HepG2 (cell line): ENCODE results near the gene CHCHD1. TPM values are rescaled to one million over a fixed set of nuclear protein-coding genes. Genes with fewer than 3 reads are reported as not detected.

Source experiments
- ATAC-seq: fragments of 200-7000 bp; cut with Tn5 transposase; 3 replicates; pipeline ENCODE4 v1.9.1; 2020; ENCODE audit warnings: mild to moderate bottlenecking, moderate library complexity
- BruUV-seq: library from RNA; stranded (reverse); fragments of 400-500 nt; replicated peaks from 2 replicates; lab custom pipeline; 2021; lab: Mats Ljungman, UMichigan
- CTCF ChIA-PET: fragments of 300-600 bp; formaldehyde crosslinking; extraction: SDS; loops from one replicate; lab custom pipeline; 2021; ENCODE audit warnings: low total read pairs, inconsistent platforms, low intra/inter-chr PET ratio; lab: Yijun Ruan, JAX
- POLR2A ChIA-PET: fragments of 350-600 bp; sonication (Branson Sonifier 250); formaldehyde crosslinking; loops from one replicate; lab custom pipeline; 2020; ENCODE audit warnings: antibody characterized with exemption, inconsistent platforms; lab: Yijun Ruan, JAX
- DNase-seq: peaks from one replicate; pipeline ENCODE4 v3.0.0-alpha.2; 2015; ENCODE audit warnings: low spot score
- FAIRE-seq: peaks from 3 replicates; lab custom pipeline; 2011; peaks lifted over from hg19 to GRCh38; lab: Jason Lieb, UNC
- H2AFZ ChIP-seq: one replicate; pipeline ENCODE4 v1.6.1; 2011; ENCODE audit warnings: low read length, inconsistent platforms
- H3K27ac ChIP-seq: fragments of 300-600 bp; 3 replicates; pipeline ENCODE4 v1.8.0; 2011; ENCODE audit warnings: mixed run types, mild to moderate bottlenecking, mixed read lengths, low read length, inconsistent platforms; ENCODE audit not compliant: insufficient read depth; ENCODE audit errors: extremely low read length
- H3K27me3 ChIP-seq, 2 experiments: fragments of 200-600 bp in 1 of 2; 2 replicates in 1 of 2; 3 replicates in 1 of 2; pipeline versions ENCODE4 v1.6.0 to v1.8.0; 2011; ENCODE audit warnings: low read length in 2 of 2, mild to moderate bottlenecking in 2 of 2, moderate library complexity in 2 of 2, inconsistent platforms in 1 of 2; ENCODE audit not compliant: insufficient read depth in 2 of 2, control insufficient read depth in 1 of 2
- H3K36me3 ChIP-seq, 2 experiments: fragments of 200-600 bp in 1 of 2; replicated peaks in 1 of 2; 2 replicates in 1 of 2; 3 replicates in 1 of 2; pipeline versions ENCODE4 v1.5.1 to v1.8.0; 2011; ENCODE audit warnings: low read length in 2 of 2, inconsistent platforms in 1 of 2; ENCODE audit not compliant: insufficient read depth in 2 of 2, control insufficient read depth in 1 of 2
- H3K4me1 ChIP-seq: 2 replicates; pipeline ENCODE4 v1.5.1; 2012; ENCODE audit warnings: low read length, inconsistent platforms; ENCODE audit not compliant: insufficient read depth
- H3K4me2 ChIP-seq: 2 replicates; pipeline ENCODE4 v1.6.0; 2011; ENCODE audit warnings: low read depth, low read length, inconsistent platforms
- H3K4me3 ChIP-seq, 3 experiments: fragments of 200-600 bp in 1 of 3; sonication (generic), shearing (Covaris generic) in 1 of 3; replicated peaks in 1 of 3; 2 replicates each; pipeline ENCODE4 v1.5.1; 2011 to 2016; ENCODE audit warnings: low read length in 3 of 3, inconsistent platforms in 2 of 3, low read depth in 2 of 3, mild to moderate bottlenecking in 2 of 3, control low read depth in 1 of 3, mixed read lengths in 1 of 3; ENCODE audit not compliant: insufficient read depth in 1 of 3
- H3K79me2 ChIP-seq: one replicate; pipeline ENCODE4 v1.6.1; 2011; ENCODE audit warnings: low read length, inconsistent platforms; ENCODE audit not compliant: insufficient read depth
- H3K9ac ChIP-seq: 2 replicates; pipeline ENCODE4 v1.6.0; 2011; ENCODE audit warnings: mild to moderate bottlenecking, low read depth, low read length, inconsistent platforms; ENCODE audit not compliant: insufficient read depth
- H3K9me3 ChIP-seq: 2 replicates; pipeline ENCODE4 v1.5.1; 2012; ENCODE audit warnings: mild to moderate bottlenecking, low read length
- H4K20me1 ChIP-seq: 2 replicates; pipeline ENCODE4 v1.6.0; 2011; ENCODE audit warnings: inconsistent platforms, mild to moderate bottlenecking, low read length, moderate library complexity; ENCODE audit not compliant: insufficient read depth
- AKAP8 ChIP-seq: sonication (generic); formaldehyde crosslinking; IDR thresholded peaks from 2 replicates; pipeline ENCODE4 v1.5.1; 2020; ENCODE audit warnings: mild to moderate bottlenecking, missing genetic modification reagents
- PAX8 ChIP-seq: sonication (generic); formaldehyde crosslinking; IDR thresholded peaks from 2 replicates; pipeline ENCODE4 v1.8.0; 2022; ENCODE audit warnings: mild to moderate bottlenecking, missing genetic modification reagents, borderline replicate concordance
- SIN3B ChIP-seq: fragments of 150-350 bp; IDR thresholded peaks from 2 replicates; pipeline ENCODE4 v1.6.1; 2014; ENCODE audit warnings: low read length
- SRY ChIP-seq: sonication (generic); formaldehyde crosslinking; IDR thresholded peaks from 2 replicates; pipeline ENCODE4 v1.8.0; 2022; ENCODE audit warnings: mild to moderate bottlenecking, missing genetic modification reagents
- STAG1 ChIP-seq: sonication (generic); formaldehyde crosslinking; IDR thresholded peaks from 2 replicates; pipeline ENCODE4 v1.4.0; 2020; ENCODE audit warnings: missing genetic modification reagents
- ZBTB38 ChIP-seq: sonication (generic); formaldehyde crosslinking; IDR thresholded peaks from 2 replicates; pipeline ENCODE4 v1.5.1; 2020; ENCODE audit warnings: mild to moderate bottlenecking, missing genetic modification reagents
- ZNF20 ChIP-seq: sonication (generic); formaldehyde crosslinking; IDR thresholded peaks from 2 replicates; pipeline ENCODE4 v1.4.0; 2020; ENCODE audit warnings: mild to moderate bottlenecking, moderate library complexity, missing genetic modification reagents
- ZNF546 ChIP-seq: sonication (generic); formaldehyde crosslinking; conservative IDR thresholded peaks from 2 replicates; pipeline ENCODE4 v1.8.1; 2023; ENCODE audit warnings: mild to moderate bottlenecking, missing genetic modification reagents
- ZNF557 ChIP-seq: sonication (generic); formaldehyde crosslinking; IDR thresholded peaks from 2 replicates; pipeline ENCODE4 v1.4.0; 2020; ENCODE audit warnings: missing genetic modification reagents
- WGBS: methylation state at CpG from one replicate; pipeline ENCODE4 v1.1.6; 2017; ENCODE audit warnings: low lambda C conversion rate; 5-methylcytosine and 5-hydroxymethylcytosine counted together
- in situ Hi-C: cut with HindIII; loops from 2 replicates; pipeline ENCODE4 v1.10.0; 2017; ENCODE audit warnings: low pct_unique_long_range_greater_than_20kb; ENCODE audit not compliant: extremely low pct_ligation_motif_present
- intact Hi-C: fragments of 100-400 bp; cut with micrococcal nuclease; formaldehyde crosslinking; loops from one replicate; pipeline ENCODE4 v1.10.0; 2022; ENCODE audit not compliant: unreplicated experiment
- polyA plus RNA-seq, 8 experiments: library from polyadenylated mRNA; depleted of rRNA in 3 of 8; stranded (reverse) in 7 of 8; unstranded in 1 of 8; fragments of >200 nt; fragmentation: Illumina TruSeq in 4 of 8; extraction: Trizol in 4 of 8; gene quantifications; 2 replicates each; pipeline versions ENCODE4 v1.2.1 to v1.2.3, GENCODE V29; 2011 to 2016; ENCODE audit warnings: low read depth in 4 of 8, missing spikeins in 1 of 8, mixed read lengths in 1 of 8; ENCODE audit not compliant: insufficient read depth in 1 of 8
- total RNA-seq, 5 experiments: library from RNA; depleted of rRNA; stranded (reverse); fragments of >200 nt; fragmentation: Illumina TruSeq; extraction: Trizol; gene quantifications; 2 replicates each; pipeline ENCODE4 v1.2.3, GENCODE V29; 2016; ENCODE audit warnings: low read depth in 1 of 5
- TF ChIP-seq, protein P1 (sequence below): sonication (generic); formaldehyde crosslinking; IDR thresholded peaks from 2 replicates; pipeline ENCODE4 v1.4.0; 2020; ENCODE audit warnings: mild to moderate bottlenecking, missing genetic modification reagents
- TF ChIP-seq, protein P2 (sequence below): sonication (generic); formaldehyde crosslinking; IDR thresholded peaks from 2 replicates; pipeline ENCODE4 v1.4.0; 2020; ENCODE audit warnings: mild to moderate bottlenecking, missing genetic modification reagents
- TF ChIP-seq, protein P3 (sequence below): IDR thresholded peaks from 2 replicates; pipeline ENCODE4 v1.6.1; 2016; ENCODE audit warnings: low read depth, control low read depth
- TF ChIP-seq, protein P4 (sequence below): sonication (generic); formaldehyde crosslinking; IDR thresholded peaks from 2 replicates; pipeline ENCODE4 v1.9.0; 2021; ENCODE audit warnings: missing genetic modification reagents, borderline replicate concordance
- TF ChIP-seq, protein P5 (sequence below): sonication (generic); formaldehyde crosslinking; IDR thresholded peaks from 2 replicates; pipeline ENCODE4 v1.5.0; 2020; ENCODE audit warnings: missing genetic modification reagents

CHCHD1 gene
- total and polyA plus RNA-seq, 2 of the 13 experiments (the other 11 are each of a cell fraction or from before 2014, with no cell fraction given), result 36.9 to 71.2 TPM

DNA sequence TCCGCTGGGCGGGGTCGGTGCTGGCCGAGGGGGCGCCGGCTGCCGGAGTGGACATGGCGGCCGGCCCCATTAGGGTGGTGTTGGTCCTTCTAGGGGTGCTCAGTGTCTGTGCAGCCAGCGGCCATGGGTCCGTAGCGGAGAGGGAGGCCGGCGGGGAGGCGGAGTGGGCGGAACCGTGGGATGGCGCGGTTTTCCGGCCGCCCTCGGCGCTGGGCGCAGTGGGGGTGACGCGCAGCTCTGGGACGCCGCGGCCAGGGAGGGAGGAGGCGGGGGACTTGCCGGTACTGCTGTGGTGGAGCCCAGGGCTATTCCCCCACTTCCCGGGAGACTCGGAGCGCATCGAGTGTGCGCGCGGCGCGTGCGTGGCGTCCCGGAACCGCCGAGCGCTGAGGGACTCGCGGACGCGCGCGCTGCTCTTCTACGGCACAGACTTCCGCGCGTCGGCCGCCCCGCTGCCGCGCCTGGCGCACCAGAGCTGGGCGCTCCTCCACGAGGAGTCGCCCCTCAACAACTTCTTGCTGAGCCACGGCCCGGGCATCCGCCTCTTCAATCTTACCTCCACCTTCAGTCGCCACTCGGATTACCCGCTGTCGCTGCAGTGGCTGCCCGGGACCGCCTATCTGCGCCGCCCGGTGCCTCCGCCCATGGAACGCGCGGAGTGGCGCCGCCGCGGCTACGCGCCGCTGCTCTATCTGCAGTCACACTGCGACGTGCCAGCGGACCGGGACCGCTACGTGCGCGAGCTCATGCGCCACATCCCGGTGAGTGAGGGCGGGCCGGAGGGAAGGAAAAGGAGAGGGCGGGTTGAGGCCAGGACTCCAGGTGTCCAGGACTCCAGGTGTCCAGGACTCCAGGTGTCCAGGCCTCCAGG is 9.3 kb upstream of the CHCHD1 start:
- Histone ChIP-seq H3K9me3 (no peaks in the 10 kb centered on the region), H4K20me1 (peaks cover 7% of the 10 kb centered on the region; the same call in 1 of the 2 replicates), H3K4me2 (peak overlapping the region; percentile 95), H3K9ac (peak overlapping the region; percentile 80), H3K27ac (peak overlapping the region; percentile 77), H2AFZ (no peak overlapping the region), H3K36me3 (peaks cover 16 to 49% of the 10 kb centered on the region in 2 experiments), H3K4me3 (peak overlapping the region; percentile 68 to 84 (median 77); a peak in 5 of 6 replicates), H3K27me3 (no peaks in the 10 kb centered on the region; a peak in 1 of 5 replicates), H3K4me1 (peaks cover 22% of the 10 kb centered on the region), H3K79me2 (peaks cover 39% of the 10 kb centered on the region)
- ATAC-seq, result peak; percentile 82
- ChIA-PET CTCF (no interaction called here), POLR2A (interaction anchor here (0.9 to 3.3 kb wide), 10 partner anchors 9 to 68 kb away, joined by 3 to 31 read pairs (median 5); partner anchors contain the start of genes CHCHD1 and ZSWIM8)
- in situ Hi-C loops (no loop called here), intact Hi-C loops (loop anchor here (5.0 kb wide), 1 partner anchor 105 kb away; no protein-coding TSS in a partner anchor)
- no peak for FAIRE-seq
- peak; percentile 41 for DNase-seq
- no TSS peak for BruUV-seq
- WGBS, result 52% methylated on average over 73 of the region's 101 CpGs
- TF ChIP-seq, protein P1, sequence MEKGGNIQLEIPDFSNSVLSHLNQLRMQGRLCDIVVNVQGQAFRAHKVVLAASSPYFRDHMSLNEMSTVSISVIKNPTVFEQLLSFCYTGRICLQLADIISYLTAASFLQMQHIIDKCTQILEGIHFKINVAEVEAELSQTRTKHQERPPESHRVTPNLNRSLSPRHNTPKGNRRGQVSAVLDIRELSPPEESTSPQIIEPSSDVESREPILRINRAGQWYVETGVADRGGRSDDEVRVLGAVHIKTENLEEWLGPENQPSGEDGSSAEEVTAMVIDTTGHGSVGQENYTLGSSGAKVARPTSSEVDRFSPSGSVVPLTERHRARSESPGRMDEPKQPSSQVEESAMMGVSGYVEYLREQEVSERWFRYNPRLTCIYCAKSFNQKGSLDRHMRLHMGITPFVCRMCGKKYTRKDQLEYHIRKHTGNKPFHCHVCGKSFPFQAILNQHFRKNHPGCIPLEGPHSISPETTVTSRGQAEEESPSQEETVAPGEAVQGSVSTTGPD (CRISPR knock-in tag), result no peak
- TF ChIP-seq, protein P2, sequence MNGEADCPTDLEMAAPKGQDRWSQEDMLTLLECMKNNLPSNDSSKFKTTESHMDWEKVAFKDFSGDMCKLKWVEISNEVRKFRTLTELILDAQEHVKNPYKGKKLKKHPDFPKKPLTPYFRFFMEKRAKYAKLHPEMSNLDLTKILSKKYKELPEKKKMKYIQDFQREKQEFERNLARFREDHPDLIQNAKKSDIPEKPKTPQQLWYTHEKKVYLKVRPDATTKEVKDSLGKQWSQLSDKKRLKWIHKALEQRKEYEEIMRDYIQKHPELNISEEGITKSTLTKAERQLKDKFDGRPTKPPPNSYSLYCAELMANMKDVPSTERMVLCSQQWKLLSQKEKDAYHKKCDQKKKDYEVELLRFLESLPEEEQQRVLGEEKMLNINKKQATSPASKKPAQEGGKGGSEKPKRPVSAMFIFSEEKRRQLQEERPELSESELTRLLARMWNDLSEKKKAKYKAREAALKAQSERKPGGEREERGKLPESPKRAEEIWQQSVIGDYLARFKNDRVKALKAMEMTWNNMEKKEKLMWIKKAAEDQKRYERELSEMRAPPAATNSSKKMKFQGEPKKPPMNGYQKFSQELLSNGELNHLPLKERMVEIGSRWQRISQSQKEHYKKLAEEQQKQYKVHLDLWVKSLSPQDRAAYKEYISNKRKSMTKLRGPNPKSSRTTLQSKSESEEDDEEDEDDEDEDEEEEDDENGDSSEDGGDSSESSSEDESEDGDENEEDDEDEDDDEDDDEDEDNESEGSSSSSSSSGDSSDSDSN (CRISPR knock-in tag), result peak; percentile 80
- TF ChIP-seq STAG1 (CRISPR knock-in tag) (no peak), ZNF557 (CRISPR knock-in tag) (no peak; the same call in 1 of the 2 replicates), ZNF20 (CRISPR knock-in tag) (0 out of 2 replicates have a peak, but pooled peaks have one; percentile 14), SIN3B (no peak), AKAP8 (no peak), SRY (CRISPR knock-in tag) (0 out of 2 replicates have a peak, but pooled peaks have one; percentile 32), PAX8 (CRISPR knock-in tag) (no peak), ZBTB38 (CRISPR knock-in tag) (no peak), ZNF546 (CRISPR knock-in tag) (no peak)
- TF ChIP-seq, protein P3, sequence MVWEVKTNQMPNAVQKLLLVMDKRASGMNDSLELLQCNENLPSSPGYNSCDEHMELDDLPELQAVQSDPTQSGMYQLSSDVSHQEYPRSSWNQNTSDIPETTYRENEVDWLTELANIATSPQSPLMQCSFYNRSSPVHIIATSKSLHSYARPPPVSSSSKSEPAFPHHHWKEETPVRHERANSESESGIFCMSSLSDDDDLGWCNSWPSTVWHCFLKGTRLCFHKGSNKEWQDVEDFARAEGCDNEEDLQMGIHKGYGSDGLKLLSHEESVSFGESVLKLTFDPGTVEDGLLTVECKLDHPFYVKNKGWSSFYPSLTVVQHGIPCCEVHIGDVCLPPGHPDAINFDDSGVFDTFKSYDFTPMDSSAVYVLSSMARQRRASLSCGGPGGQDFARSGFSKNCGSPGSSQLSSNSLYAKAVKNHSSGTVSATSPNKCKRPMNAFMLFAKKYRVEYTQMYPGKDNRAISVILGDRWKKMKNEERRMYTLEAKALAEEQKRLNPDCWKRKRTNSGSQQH (CRISPR knock-in tag), result no peak
- TF ChIP-seq, protein P4, sequence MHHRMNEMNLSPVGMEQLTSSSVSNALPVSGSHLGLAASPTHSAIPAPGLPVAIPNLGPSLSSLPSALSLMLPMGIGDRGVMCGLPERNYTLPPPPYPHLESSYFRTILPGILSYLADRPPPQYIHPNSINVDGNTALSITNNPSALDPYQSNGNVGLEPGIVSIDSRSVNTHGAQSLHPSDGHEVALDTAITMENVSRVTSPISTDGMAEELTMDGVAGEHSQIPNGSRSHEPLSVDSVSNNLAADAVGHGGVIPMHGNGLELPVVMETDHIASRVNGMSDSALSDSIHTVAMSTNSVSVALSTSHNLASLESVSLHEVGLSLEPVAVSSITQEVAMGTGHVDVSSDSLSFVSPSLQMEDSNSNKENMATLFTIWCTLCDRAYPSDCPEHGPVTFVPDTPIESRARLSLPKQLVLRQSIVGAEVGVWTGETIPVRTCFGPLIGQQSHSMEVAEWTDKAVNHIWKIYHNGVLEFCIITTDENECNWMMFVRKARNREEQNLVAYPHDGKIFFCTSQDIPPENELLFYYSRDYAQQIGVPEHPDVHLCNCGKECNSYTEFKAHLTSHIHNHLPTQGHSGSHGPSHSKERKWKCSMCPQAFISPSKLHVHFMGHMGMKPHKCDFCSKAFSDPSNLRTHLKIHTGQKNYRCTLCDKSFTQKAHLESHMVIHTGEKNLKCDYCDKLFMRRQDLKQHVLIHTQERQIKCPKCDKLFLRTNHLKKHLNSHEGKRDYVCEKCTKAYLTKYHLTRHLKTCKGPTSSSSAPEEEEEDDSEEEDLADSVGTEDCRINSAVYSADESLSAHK, result peak; percentile 31; the same call in 1 of the 2 replicates
- TF ChIP-seq, protein P5, sequence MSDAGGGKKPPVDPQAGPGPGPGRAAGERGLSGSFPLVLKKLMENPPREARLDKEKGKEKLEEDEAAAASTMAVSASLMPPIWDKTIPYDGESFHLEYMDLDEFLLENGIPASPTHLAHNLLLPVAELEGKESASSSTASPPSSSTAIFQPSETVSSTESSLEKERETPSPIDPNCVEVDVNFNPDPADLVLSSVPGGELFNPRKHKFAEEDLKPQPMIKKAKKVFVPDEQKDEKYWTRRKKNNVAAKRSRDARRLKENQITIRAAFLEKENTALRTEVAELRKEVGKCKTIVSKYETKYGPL (CRISPR knock-in tag), result no peak
